Effector CD4-positive, alpha-beta T cell (primary cell): Measurements from ENCODE around the gene TDP1.
"Not testable (repeated sequence)": the region's sequence is repeated elsewhere in the genome, so short reads cannot be mapped to it uniquely, and the experiment has no call there.

Source experiments
- DNase-seq: peaks from one replicate; pipeline ENCODE4 v3.0.0-alpha.2; 2020

The TDP1 gene

DNA sequence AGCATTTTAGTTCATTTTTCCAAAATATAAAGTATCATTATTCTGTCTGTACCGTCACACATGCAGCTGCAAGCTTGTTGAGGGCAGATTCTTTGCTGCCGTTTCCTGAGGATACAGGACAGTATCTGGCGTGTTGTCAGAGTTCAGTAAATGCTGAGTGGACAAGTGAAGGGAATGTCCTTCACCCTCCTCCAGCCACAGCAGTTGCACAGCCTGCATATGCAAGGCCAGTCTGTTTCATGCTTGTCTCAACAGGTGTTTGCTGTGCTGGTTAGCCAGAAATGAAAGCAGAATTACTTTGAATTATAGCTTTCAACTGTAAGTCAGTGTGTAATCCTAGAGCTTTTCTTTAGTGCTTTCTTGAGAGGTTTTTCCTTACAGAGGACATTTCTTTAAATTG is 36.5 kb downstream of the TDP1 start:
- no peak for DNase-seq

DNA sequence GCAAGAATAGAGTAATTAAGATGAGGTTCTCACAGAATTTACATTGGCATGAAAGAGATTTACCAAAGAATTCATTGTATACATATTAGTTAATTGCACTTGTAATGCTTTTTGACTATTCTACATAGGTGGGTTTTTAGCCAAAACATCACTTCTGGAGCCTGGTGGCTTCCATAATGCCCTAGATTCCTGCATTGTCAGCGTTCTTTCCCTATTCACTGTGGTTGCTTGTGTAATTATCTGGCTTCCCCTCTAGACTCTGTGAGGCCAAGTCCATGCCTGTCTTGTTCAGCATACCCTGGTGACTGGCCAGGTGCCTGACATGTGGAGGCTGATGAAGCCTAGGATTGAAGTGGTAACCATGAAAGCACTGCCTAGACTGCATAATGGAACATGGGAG is 41.2 kb downstream of the TDP1 start:
- no peak for DNase-seq

DNA sequence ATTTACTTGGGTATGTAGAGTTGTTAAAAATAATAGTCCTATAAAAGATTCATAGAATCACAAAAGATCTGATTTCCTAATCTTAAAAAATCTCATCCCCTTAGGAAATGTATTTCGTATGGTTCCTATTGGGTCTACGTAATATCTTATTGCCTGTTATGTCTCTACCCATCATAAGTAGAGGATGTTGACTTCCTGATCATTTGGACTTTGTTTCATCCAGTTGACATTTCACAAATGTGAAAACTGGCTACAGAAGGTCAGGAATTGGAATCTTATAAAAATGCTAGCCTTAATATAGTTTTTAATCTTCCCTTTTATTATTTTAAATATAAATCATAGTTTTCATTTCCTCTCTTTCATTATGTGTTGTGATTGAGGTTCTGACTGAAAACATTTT is 45.2 kb downstream of the TDP1 start:
- no peak for DNase-seq

DNA sequence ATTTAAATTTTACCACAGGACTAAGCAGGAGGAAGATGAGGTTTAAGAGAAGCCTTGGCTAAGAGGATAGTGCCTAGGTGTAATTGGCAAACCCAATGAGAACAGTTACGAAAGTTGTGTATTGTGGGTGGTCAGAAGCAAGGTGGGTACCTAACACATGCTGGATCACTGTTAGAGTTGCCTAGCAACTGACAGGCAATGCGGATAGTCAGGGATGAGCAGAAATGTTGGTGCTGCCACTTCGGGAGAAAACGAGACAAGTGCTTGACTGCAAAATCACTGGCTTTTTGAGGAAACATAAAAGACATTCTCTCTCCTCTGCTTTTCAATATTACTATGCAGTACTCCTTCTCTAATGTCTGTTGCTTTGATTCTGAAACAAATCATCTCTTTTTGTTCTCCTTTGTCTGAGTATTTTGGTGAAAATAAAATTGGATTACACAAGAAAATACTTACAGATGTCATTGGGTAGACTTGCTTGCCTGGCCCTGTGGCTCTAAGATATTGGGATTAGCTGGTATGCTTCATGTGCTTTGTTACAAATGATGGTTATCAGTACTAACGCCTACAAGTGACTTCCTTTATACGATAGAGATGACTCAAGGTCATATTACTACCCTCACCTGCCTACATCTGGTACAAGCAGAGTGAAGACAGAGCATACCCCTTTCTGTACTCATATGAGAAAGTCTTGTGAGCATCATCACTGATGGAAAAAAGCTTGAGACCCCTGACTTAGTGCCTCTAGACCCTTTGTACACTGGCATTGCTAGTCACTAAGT is 48.0 kb downstream of the TDP1 start:
- no peak for DNase-seq

DNA sequence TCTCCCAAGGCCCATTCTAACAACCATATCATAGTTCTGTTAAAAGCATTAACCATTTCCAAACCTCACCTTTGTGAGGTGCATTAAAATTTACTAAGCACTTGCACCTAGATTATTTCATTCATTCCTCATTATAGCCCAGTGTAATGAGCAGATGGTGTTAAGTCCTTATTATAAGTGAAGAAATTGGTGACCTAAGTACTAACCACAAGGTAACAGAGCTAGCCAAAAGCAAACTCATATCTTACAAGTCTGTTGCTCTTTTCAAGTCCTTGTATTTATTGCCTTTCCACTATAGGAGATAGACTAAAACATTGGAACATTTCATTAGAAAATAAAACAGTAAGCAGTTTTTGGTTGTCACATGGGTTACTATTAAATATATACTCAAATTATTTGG is 49.7 kb downstream of the TDP1 start:
- DNase-seq, result no peak

DNA sequence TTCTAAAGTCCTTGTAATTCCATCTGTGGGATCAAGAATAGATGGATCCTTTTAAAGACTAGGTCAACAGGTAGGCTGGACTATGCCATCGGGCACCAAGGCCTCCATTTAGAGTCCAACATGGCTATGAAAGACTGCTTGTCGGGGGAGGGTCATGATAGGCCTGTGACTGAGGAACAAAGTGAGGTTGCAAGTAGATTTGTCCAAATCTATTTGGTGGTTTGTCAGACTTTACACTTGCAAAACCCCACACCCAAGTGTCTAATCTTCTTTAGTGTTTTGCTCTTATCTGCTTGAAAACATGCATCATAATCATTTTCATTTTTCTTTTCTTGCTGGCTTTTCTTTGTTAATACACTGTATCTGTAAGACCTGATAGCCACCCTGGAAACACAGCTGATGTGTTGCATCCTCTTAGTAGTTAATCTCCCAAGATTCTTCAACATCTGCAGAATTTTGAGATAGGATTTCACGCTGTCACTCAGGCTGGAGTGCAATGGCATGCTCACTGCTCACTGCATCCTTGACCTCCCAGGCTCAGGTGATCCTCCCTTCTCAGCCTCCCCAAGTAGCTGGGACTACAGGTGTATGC is 50.3 kb downstream of the TDP1 start:
- no peak for DNase-seq

DNA sequence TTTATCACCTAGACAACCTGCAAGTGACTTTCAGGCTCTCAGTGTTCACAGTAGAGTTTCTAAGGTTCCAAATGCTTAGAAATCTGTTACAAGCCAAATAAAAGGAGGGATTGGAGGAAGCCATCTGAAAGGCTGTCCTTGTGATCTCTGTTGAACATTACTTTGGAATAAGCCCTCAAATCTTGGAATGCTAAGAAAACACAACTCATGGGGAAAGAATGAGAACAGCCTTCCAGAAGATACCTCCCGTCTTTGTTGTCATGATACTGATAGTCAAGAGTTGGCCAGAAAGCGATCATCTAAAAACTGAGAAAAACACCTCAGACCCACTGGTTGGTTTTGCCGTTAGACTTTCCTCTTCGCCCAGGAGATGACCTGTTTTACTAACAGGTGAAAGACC is 61.6 kb downstream of the TDP1 start:
- DNase-seq, result no peak

DNA sequence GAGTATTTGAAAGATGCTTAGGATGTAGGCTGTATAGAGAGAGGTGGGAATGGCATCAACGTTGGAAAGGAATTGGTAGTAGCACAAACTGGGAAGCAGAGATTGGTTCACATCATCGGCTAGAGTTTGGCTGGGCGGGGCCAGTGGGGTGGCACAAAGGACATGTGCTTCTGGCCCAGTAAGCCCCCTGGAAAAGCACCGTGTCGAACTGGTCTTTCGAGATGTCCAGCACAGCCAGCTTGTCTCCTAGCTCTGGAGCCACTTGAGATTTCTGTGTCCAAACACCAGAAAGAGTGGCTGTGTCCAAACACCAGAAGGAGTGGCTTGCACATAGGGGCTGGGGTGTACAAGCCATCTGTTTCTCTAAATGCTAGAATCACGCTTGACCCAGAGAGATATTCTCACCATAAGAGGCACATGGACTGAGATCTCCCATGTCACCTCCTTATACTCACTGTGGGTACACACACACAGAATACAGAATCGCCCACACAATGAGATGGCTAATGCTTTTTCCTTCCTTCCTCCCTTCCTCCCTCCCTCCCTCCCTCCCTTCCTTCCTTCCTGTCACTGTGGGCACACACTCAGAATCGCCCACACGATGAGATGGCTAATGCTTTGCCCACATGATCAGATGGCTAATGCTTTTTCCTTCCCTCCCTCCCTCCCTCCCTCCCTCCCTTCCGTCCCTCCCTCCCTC is 64.2 kb downstream of the TDP1 start:
- no peak for DNase-seq

DNA sequence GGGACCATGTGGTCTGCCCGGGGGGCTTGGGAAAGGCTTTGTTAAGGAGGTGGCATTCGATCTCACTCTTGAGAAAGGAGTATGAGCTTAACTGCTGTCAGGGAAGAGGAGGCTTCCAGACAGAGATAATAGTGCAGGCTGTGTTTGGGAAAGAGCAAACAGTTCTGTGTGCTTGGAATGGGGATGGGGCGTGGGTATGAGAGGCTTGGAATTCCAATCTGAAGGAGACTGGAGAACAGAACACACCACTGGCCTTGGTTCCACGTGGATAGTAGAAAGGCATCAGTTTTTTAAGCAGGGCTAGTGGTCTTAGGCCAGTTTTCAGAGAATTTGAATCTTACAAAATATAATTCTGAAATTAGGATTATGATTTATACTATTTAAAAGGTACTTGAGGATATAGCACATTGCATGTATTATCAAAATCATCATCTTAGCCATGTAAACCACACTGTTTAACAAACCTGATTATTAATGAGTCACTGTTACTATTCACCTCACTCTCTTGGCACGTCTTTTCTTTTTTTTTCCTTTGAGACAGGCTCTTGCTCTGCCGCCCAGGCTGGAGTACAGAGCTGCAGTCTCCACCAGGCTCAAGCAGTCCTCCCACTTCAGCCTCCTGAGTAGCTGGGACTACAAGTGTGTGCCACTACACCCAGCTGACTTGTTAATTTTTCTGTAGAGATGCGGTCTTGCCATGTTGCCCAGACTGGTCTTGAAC is 67.6 kb downstream of the TDP1 start:
- no peak for DNase-seq

DNA sequence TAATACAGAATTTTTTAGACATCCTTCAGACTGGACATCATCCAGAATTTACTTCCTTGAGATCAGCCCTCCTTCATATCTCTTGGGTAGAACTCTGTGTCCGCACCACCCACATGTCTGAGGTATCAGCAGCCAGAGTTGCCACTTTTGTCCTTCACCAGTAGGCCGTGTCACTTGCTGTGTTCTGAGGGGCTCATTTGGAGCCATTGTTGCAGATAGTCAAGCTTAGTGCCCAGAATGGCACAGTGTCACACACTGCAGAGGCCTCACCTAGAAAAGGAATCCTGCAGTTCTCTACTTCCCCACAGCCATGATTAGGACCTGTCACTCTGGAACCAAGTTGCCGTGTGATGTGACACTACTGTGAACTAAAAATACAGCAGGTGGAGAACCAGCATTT is 69.2 kb downstream of the TDP1 start:
- no peak for DNase-seq

DNA sequence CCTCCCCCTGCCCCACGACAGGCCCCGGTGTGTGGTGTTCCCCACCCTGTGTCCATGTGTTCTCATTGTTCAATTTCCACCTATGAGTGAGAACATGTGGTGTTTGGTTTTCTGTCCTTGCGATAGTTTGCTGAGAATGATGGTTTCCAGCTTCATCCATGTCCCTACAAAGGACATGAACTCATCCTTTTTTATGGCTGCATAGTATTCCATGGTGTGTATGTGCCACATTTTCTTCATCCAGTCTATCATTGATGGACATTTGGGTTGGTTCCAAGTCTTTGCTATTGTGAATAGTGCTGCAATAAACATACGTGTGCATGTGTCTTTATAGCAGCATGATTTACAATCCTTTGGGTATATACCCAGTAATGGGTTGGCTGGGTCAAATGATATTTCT is 70.9 kb downstream of the TDP1 start:
- DNase-seq, result not testable (repeated sequence)

DNA sequence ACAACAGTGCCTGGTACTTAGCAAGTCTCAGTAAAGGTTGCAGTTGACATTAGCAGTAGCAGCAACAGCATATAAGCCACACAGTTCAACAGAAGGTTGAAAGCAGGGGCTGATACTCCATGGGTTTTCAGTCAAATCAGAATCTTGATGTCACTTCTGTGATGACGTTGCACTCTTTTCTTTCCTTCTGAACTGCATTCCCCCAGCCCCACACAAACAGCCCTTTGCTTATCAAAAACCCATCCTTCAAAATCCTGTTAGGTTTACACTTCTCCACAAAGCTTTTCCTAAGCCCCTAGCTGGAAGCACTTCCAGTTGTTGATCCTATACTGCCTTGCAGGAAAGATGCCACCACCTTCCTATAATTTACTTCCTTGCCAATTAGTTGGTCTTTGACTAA is 72.1 kb downstream of the TDP1 start:
- no peak for DNase-seq

DNA sequence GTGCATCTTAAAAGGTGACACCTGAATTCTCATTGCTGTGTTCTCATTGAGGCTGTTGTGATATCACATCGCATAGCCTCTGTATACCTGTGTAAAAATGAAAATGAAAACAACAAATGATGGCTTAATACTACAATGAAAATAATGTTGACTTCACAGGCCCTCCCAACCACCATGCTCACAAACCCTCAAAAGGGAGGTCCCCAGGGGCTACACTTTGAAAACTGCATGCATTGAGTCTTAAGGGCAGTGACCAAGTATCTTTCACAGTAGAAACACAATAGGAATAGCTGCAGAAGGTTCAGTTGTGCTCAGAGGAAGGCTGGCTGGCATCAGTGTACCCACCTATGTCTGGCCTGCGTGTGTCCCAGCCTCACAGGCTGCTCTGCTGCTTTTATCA is 78.4 kb downstream of the TDP1 start:
- no peak for DNase-seq

DNA sequence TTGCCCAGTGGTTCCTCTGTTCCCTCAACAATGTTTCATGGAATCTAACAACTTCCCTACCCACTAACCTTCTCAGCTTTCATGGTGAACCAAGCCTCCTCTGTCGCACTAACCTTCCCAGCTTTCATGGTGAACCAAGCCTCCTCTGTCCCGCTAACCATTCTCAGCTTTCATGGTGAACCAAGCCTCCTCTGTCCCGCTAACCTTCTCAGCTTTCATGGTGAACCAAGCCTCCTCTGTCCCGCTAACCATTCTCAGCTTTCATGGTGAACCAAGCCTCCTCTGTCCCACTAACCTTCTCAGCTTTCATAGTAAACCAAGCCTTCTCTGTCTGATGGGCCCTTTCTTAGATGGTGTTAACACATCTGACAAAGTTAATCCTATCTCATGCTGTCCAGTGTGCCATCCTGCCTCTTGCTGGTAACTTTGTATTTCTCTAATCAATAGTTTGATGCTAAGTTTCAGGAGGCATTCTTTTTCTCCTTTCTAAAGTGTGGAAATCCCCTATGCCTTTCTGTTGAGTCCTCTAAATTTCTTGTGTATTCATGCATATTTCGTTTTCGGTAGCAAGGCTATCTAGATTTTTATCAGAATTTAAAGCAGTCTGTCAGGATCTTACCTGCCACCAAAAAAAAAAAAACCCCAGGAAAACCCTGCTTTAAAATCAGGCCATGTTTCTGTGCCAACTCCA is 79.3 kb downstream of the TDP1 start:
- DNase-seq, result no peak

DNA sequence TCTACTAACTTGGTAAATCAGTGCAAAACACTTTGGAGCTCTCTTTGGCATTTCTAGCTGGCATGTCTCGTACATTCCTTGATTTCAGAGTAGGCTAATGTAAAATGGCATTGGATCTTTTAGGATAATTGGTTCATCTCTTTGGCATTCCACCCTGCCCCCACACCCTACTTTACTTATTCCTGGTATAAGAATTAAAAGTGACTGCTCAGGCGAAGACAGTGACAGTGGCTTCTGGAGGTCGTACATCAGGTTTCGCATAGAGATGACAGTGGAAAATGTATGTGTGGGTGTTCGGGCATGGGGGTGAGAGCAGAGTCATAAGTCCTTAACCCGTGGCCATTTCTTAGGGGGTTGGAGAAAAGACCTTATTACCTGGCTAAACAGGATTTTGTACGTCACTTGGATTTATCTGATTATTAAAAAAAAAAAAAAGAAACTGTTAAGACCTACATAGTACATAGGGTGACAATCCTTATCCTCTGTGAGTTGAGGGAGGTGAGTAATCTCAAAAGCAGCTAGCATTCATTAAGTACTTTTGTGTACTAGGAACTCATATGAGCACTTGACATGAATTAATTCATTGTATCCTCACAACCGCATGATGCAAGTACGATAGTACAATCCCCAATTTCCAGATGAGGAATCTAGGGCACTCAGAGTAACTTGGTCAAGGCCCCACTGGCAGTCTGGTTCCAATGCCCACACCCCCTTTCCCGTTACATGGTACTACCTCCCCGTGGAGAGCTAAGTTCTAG is 83.7 kb downstream of the TDP1 start:
- no peak for DNase-seq

DNA sequence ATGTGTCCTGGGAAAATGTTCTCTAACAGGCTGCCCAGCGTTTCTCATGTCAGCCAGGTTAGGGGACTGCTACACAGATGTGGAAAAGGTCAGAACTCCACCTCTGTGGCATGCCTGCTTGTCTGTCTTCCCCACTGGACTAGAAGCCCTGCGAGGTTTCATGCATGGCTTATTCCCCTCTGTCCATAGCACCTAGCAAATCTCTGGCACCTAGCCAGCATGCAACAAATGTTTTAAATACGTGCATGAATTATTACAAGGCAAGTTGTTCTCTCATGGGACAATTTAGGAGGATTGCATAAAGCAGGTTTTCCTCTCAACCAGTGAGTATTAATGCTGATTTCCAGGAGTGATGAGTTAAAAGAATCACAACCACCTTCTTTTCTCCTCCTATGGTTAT is 84.7 kb downstream of the TDP1 start:
- no peak for DNase-seq

DNA sequence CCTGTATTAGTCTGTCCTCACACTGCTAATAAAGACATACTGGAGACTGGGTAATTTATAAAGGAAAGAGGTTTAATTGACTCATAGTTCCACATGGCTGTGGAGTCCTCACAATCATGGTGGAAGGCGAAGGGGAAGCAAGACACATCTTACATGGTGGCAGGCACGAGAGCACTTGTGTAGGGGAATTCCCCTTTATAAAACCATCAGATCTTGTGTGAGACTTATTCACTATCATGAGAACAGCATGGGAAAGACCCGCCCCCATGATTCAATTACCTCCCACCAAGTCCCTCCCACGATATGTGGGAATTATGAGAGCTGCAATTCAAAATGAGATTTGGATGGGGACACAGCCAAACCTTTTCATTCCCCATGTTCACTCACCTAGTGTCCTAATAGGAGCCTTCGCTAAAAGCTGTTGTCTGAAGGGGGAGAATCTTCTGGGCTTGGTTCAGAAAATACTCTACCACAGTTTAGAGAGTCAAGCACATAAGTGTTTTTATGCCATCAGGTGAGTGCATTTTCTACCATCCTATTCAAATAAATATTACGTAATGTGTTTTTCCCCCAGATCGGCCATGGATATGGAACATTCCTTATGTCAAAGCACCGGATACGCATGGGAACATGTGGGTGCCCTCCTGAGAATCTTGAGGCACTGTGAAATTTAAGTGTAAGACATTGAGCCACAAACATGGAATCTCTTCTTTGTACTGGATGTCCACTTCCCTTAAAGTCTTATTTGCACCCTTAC is 86.9 kb downstream of the TDP1 start:
- no peak for DNase-seq

DNA sequence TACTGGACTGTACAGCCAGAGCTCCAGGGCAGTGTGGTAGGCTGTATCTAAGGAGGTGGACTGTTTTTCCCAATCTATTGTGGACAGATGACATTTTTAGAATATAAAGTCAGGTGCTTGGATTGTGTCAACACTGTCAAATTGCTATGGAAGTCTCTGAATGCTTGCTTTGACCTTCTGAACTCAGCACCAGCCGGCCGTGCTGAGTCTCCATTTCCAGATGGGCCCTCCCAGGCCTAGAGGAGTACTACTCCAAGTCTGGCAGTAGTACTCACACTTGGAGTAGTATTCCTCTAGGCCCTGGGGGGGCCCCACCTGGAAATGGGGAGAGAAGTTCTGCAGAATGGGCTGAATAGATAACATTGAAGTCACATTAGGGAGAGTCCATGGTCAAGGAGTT is 89.9 kb downstream of the TDP1 start:
- no peak for DNase-seq

DNA sequence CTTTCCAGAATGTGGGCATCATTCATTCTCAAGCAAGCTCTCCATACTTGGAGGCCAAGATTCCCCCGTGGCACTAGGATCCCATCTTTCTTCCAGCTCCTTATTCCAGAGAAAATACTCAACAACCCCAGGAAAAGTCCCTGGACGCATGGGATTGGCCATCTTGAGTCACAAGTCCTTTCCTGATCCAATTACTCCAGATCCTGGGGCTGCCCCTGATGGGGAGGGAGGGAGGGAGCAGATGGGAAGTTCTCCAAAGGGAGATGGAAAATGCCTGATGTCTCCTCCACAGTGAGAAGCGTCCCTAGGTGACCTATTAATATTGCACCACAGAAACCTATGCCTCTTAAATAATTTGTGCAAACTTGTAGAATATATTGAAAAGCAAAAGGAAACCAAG is 93.7 kb downstream of the TDP1 start:
- DNase-seq, result no peak

DNA sequence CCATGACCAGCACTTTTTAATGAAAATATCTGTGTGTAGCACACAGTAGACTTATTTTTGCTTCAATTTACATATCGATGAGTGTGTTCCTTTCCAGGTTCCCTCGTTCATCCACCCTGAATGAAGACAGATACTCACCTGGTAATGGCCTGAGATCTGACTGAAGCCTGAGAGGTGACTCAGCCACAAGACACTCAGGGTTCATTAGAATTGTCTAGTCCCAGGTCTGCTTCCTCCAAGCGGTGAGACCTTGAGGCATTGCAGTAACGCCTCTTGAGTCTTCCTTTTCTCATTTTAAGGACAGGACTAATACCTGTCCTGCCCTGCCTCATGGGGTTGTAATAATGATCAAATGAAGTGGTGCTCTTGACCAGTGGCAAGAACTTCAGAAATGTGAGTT is 94.5 kb downstream of the TDP1 start:
- DNase-seq, result no peak

DNA sequence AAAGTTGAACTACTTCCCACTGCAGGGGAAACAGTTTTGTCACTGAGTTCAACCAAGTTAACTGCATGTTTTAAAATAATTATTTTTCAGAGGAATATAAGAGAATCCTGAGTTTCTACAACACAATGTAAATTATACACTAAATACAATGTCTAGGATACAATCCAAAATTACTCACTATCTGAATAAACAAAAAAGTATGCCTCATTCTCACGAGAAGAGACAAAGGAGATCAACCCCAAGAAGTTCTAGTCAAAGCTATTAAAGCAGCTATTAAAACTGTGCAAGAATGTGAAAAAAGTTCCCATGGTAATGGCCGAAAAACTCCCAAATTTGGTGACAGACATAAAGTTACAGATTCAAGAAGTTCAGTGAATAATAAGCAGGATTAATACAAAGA is 97.3 kb downstream of the TDP1 start:
- no peak for DNase-seq

DNA sequence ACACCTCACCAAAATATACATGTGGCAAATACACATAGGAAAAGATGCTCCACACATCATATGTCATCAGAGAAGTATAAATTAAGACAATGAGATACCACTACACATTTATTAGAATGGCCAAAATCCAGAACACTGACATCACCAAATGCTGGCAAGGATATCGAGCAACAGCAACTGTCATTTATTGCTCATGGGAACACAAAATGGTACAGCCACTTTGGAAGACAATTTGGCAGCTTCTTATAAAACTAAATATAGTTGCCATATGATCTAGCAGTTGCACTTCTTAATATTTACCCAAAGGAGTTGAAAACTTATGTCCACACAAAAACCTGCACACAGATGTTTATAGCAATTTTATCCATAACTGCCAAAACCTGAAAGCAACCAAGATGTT is 99.1 kb downstream of the TDP1 start:
- DNase-seq, result no peak
